Measurements from ENCODE around the gene ITPK1.
"Not testable (repeated sequence)": the region's sequence is repeated elsewhere in the genome, so short reads cannot be mapped to it uniquely, and the experiment has no call there.

Gene ITPK1

DNA sequence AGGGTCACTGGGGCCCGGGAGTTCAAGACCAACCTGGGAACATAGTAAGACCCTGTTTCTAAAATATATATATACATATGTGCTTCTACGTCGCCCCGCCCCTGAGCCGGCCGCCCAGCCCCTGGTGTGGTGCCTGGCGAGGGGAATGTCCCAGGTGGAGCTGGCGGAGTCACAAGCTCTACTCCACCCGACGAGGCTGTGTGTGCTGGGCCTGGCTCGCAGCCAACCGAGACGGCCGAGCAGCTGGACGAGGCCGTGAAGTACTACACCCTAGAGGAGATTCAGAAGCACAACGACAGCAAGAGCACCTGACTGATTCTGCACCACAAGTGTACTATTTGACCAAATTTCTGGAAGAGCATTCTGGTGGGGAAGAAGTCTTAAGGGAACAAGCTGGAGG is 22.1 kb upstream of the ITPK1 start:
- no peaks in the 10 kb centered on the region for H3K27me3 ChIP-seq (replicated peaks; ENCODE audit: insufficient read depth, low read length)
- no peak overlapping the region for H3K4me3 ChIP-seq (ENCODE audit: low read length)
- no peak overlapping the region for H3K27ac ChIP-seq (ENCODE audit: low read length)
- no peak overlapping the region for H3K4me2 ChIP-seq (ENCODE audit: low read depth, low read length)
- DNase-seq: no peak
- no peaks in the 10 kb centered on the region for H3K79me2 ChIP-seq (ENCODE audit: low read length)
- no peaks in the 10 kb centered on the region for H3K4me1 ChIP-seq (ENCODE audit: low read length)
- no peak overlapping the region for H3K9ac ChIP-seq (ENCODE audit: low read length)
- no peak overlapping the region for H2AFZ ChIP-seq (ENCODE audit: low read length)
- no peaks in the 10 kb centered on the region for H3F3A ChIP-seq (ENCODE audit: insufficient read depth, low read length)
- H3K36me3 ChIP-seq (replicated peaks; ENCODE audit: insufficient read depth, low read length): no peaks in the 10 kb centered on the region
- H3K9me2 ChIP-seq (replicated peaks; ENCODE audit: insufficient read depth, low read length): no peaks in the 10 kb centered on the region
- H4K20me1 ChIP-seq (ENCODE audit: insufficient read depth, low read length): no peaks in the 10 kb centered on the region
- no peaks in the 10 kb centered on the region for H3K9me3 ChIP-seq (replicated peaks; ENCODE audit: insufficient read depth, low read length)
- TF ChIP-seq EZH2 (optimal IDR thresholded peaks at IDR 0.05; ENCODE audit: low read depth, low read length) (no peak), EZH2phosphoT487 (IDR thresholded peaks at IDR 0.05; ENCODE audit: low read length) (no peak), CTCF (IDR thresholded peaks at IDR 0.05; ENCODE audit: low read length) (no peak)

DNA sequence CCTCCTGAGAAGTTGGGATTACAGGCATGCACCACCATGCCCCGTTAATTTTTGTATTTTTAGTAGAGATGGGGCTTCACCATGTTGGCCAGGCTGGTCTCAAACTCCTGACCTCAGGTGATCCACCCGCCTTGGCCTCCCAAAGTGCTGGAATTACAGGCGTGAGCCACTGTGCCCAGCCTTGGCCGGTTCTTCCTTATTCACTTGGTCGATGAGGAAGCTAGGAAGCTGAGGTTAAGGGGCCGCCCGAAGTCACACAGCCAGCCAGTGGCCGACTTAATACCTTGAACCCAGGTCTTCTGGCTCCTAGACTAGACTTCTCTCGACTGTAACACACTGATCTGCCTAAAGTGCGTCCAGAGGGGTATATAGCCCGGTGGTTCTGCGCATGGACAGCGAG is 20.8 kb upstream of the ITPK1 start:
- not testable (repeated sequence) for H3K9me3 ChIP-seq (replicated peaks; ENCODE audit: insufficient read depth, low read length); H3K27me3 ChIP-seq (replicated peaks; ENCODE audit: insufficient read depth, low read length); H3K79me2 ChIP-seq (ENCODE audit: low read length); H3K9ac ChIP-seq (ENCODE audit: low read length); H4K20me1 ChIP-seq (ENCODE audit: insufficient read depth, low read length); H3K9me2 ChIP-seq (replicated peaks; ENCODE audit: insufficient read depth, low read length); H3K27ac ChIP-seq (ENCODE audit: low read length); H3K36me3 ChIP-seq (replicated peaks; ENCODE audit: insufficient read depth, low read length); H2AFZ ChIP-seq (ENCODE audit: low read length); DNase-seq; H3K4me1 ChIP-seq (ENCODE audit: low read length); H3F3A ChIP-seq (ENCODE audit: insufficient read depth, low read length); H3K4me3 ChIP-seq (ENCODE audit: low read length); H3K4me2 ChIP-seq (ENCODE audit: low read depth, low read length)

DNA sequence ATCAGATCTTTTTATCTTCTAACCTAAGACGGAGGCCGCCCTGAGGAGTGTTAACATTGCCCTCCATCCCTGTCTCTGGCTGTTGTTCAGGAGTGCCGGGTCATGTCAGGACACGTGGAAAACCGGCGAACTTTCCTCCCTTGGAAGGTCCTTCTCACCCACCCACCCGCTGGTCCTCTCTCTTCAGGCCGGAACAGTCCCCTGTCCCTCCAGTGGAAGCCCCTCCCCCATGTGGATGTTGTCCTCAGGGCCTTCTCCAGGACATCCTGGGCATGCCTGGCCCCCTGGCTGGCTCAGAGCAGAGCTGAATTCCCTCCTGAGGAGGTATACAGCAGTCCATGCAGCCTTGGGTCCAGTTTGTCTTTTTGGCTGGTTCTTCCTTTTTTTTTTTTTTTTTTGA is 20.3 kb upstream of the ITPK1 start:
- no peak overlapping the region for H3K4me2 ChIP-seq (ENCODE audit: low read depth, low read length)
- no peaks in the 10 kb centered on the region for H3K79me2 ChIP-seq (ENCODE audit: low read length)
- no peaks in the 10 kb centered on the region for H3K4me1 ChIP-seq (ENCODE audit: low read length)
- TF ChIP-seq EZH2 (optimal IDR thresholded peaks at IDR 0.05; ENCODE audit: low read depth, low read length): no peak
- no peak for TF ChIP-seq EZH2phosphoT487 (IDR thresholded peaks at IDR 0.05; ENCODE audit: low read length)
- TF ChIP-seq CTCF (IDR thresholded peaks at IDR 0.05; ENCODE audit: low read length): no peak
- H3K4me3 ChIP-seq (ENCODE audit: low read length): no peak overlapping the region
- no peaks in the 10 kb centered on the region for H3K9me3 ChIP-seq (replicated peaks; ENCODE audit: insufficient read depth, low read length)
- no peak overlapping the region for H2AFZ ChIP-seq (ENCODE audit: low read length)
- no peaks in the 10 kb centered on the region for H3K9me2 ChIP-seq (replicated peaks; ENCODE audit: insufficient read depth, low read length)
- H3K27ac ChIP-seq (ENCODE audit: low read length): no peak overlapping the region
- H3K27me3 ChIP-seq (replicated peaks; ENCODE audit: insufficient read depth, low read length): no peaks in the 10 kb centered on the region
- no peaks in the 10 kb centered on the region for H3F3A ChIP-seq (ENCODE audit: insufficient read depth, low read length)
- H3K9ac ChIP-seq (ENCODE audit: low read length): no peak overlapping the region
- no peak for DNase-seq
- no peaks in the 10 kb centered on the region for H3K36me3 ChIP-seq (replicated peaks; ENCODE audit: insufficient read depth, low read length)
- no peaks in the 10 kb centered on the region for H4K20me1 ChIP-seq (ENCODE audit: insufficient read depth, low read length)

DNA sequence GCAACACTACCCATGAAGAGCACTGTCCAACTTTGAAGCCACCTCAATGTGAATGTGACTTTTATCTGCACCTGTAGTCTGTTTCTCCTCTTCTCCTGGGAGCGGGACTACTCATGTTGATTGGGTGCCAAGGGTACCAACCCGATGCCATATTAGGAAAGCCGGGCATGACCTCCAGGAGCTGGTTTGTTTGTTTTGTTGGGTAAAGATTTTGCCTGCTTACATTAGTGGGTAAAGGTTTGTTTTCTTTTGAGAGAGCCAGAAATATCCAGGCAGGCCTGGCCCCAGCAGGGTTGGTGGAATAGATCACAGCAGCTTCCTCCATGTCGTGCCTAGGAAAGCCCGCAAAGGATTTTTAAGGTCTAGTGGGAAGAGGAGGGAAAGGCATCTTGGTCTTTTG is 19.7 kb upstream of the ITPK1 start:
- Histone ChIP-seq H4K20me1 (ENCODE audit: insufficient read depth, low read length) (no peaks in the 10 kb centered on the region), H3K4me2 (ENCODE audit: low read depth, low read length) (no peak overlapping the region)

More for the DNA sequence above, 19.7 kb upstream of the ITPK1 start:
- no peaks in the 10 kb centered on the region for H3K4me1 ChIP-seq (ENCODE audit: low read length)
- no peak overlapping the region for H3K27ac ChIP-seq (ENCODE audit: low read length)
- H3K9me2 ChIP-seq (replicated peaks; ENCODE audit: insufficient read depth, low read length): no peaks in the 10 kb centered on the region
- H2AFZ ChIP-seq (ENCODE audit: low read length): no peak overlapping the region
- H3K4me3 ChIP-seq (ENCODE audit: low read length): no peak overlapping the region
- TF ChIP-seq EZH2phosphoT487 (IDR thresholded peaks at IDR 0.05; ENCODE audit: low read length) (no peak), EZH2 (optimal IDR thresholded peaks at IDR 0.05; ENCODE audit: low read depth, low read length) (no peak), CTCF (IDR thresholded peaks at IDR 0.05; ENCODE audit: low read length) (no peak)
- H3K9ac ChIP-seq (ENCODE audit: low read length): no peak overlapping the region
- H3F3A ChIP-seq (ENCODE audit: insufficient read depth, low read length): no peaks in the 10 kb centered on the region
- no peaks in the 10 kb centered on the region for H3K36me3 ChIP-seq (replicated peaks; ENCODE audit: insufficient read depth, low read length)
- H3K27me3 ChIP-seq (replicated peaks; ENCODE audit: insufficient read depth, low read length): no peaks in the 10 kb centered on the region
- no peak for DNase-seq
- H3K9me3 ChIP-seq (replicated peaks; ENCODE audit: insufficient read depth, low read length): no peaks in the 10 kb centered on the region
- H3K79me2 ChIP-seq (ENCODE audit: low read length): no peaks in the 10 kb centered on the region
